Measurements from ENCODE around the gene PALM2AKAP2.

PALM2AKAP2 gene

GRCh38 chr9:109769250-109769649, 10.7 kb upstream of the PALM2AKAP2 start:
- TF ChIP-seq GABPA (IDR thresholded peaks at IDR 0.05; ENCODE audit: low read depth) (no peak), POLR2AphosphoS5 (IDR thresholded peaks at IDR 0.05; ENCODE audit: low read depth) (no peak), REST (IDR thresholded peaks at IDR 0.05; ENCODE audit: insufficient replicate concordance, low read depth) (no peak), SPI1 (IDR thresholded peaks at IDR 0.05; ENCODE audit: borderline replicate concordance, low read depth) (no peak), CTCF (IDR thresholded peaks at IDR 0.05; ENCODE audit: insufficient read depth, low read length) (no peak)
- DNase-seq (ENCODE audit: low read depth in 1 of 2, low spot score in 1 of 2), result no peak
- H3K4me3 ChIP-seq (replicated peaks; ENCODE audit: insufficient read depth, low read length), result no peak overlapping the region
- peaks cover 5% of the 10 kb centered on the region for H3K27me3 ChIP-seq (ENCODE audit: insufficient read depth, poor library complexity, severe bottlenecking)
- no peak overlapping the region for H3K27ac ChIP-seq (replicated peaks)

GRCh38 chr9:109770101-109770500, 9.9 kb upstream of the PALM2AKAP2 start:
- H3K4me3 ChIP-seq (replicated peaks; ENCODE audit: insufficient read depth, low read length), result no peak overlapping the region
- no peak for DNase-seq (ENCODE audit: low read depth in 1 of 2, low spot score in 1 of 2)
- TF ChIP-seq SPI1 (IDR thresholded peaks at IDR 0.05; ENCODE audit: borderline replicate concordance, low read depth), result no peak
- no peak for TF ChIP-seq POLR2AphosphoS5 (IDR thresholded peaks at IDR 0.05; ENCODE audit: low read depth)
- no peak for TF ChIP-seq REST (IDR thresholded peaks at IDR 0.05; ENCODE audit: insufficient replicate concordance, low read depth)
- no peak for TF ChIP-seq GABPA (IDR thresholded peaks at IDR 0.05; ENCODE audit: low read depth)
- no peak for TF ChIP-seq CTCF (IDR thresholded peaks at IDR 0.05; ENCODE audit: insufficient read depth, low read length)
- no peak overlapping the region for H3K27ac ChIP-seq (replicated peaks)
- H3K27me3 ChIP-seq (ENCODE audit: insufficient read depth, poor library complexity, severe bottlenecking), result peaks cover 5% of the 10 kb centered on the region

- no peak for TF ChIP-seq SPI1 (IDR thresholded peaks at IDR 0.05; ENCODE audit: borderline replicate concordance, low read depth)
- no peak for TF ChIP-seq GABPA (IDR thresholded peaks at IDR 0.05; ENCODE audit: low read depth)
- no peak for TF ChIP-seq REST (IDR thresholded peaks at IDR 0.05; ENCODE audit: insufficient replicate concordance, low read depth)
- TF ChIP-seq CTCF (IDR thresholded peaks at IDR 0.05; ENCODE audit: insufficient read depth, low read length), result no peak
- no peak for TF ChIP-seq POLR2AphosphoS5 (IDR thresholded peaks at IDR 0.05; ENCODE audit: low read depth)
- no peak for DNase-seq (ENCODE audit: low read depth in 1 of 2, low spot score in 1 of 2)
- H3K27ac ChIP-seq (replicated peaks), result no peak overlapping the region
- H3K27me3 ChIP-seq (ENCODE audit: insufficient read depth, poor library complexity, severe bottlenecking), result peaks cover 5% of the 10 kb centered on the region
- H3K4me3 ChIP-seq (replicated peaks; ENCODE audit: insufficient read depth, low read length), result no peak overlapping the region
Observed at GRCh38 chr9:109771087-109771486, 8.9 kb upstream of the PALM2AKAP2 start.
